ENCODE results near the gene MLF2.
"Not testable (repeated sequence)": the region's sequence is repeated elsewhere in the genome, so short reads cannot be mapped to it uniquely, and the experiment has no call there.

DNA sequence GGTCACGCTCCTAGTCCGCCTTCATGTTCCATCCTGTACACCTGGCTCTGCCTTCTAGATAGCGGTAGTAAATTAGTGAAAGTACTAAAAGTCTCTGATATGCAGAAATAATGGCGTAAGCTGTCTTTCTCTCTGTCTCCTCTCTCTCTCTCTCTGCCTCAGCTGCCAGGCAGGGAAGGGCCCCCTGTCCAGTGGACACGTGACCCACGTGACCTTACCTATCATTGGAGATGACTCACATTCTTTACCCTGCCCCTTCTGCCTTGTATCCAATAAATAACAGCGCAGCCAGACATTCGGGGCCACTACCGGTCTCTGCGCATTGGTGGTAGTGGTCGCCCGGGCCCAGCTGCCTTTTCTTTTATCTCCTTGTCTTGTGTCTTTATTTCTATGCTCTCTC lies 10.9 kb downstream of the MLF2 start:
- TF ChIP-seq, protein P1, sequence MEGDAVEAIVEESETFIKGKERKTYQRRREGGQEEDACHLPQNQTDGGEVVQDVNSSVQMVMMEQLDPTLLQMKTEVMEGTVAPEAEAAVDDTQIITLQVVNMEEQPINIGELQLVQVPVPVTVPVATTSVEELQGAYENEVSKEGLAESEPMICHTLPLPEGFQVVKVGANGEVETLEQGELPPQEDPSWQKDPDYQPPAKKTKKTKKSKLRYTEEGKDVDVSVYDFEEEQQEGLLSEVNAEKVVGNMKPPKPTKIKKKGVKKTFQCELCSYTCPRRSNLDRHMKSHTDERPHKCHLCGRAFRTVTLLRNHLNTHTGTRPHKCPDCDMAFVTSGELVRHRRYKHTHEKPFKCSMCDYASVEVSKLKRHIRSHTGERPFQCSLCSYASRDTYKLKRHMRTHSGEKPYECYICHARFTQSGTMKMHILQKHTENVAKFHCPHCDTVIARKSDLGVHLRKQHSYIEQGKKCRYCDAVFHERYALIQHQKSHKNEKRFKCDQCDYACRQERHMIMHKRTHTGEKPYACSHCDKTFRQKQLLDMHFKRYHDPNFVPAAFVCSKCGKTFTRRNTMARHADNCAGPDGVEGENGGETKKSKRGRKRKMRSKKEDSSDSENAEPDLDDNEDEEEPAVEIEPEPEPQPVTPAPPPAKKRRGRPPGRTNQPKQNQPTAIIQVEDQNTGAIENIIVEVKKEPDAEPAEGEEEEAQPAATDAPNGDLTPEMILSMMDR (IDR thresholded peaks at IDR 0.05), result not testable (repeated sequence)
- not testable (repeated sequence) for TF ChIP-seq POLR2A (IDR thresholded peaks at IDR 0.05)

Measured in adrenal gland (tissue), 5 donors.